IMR-90 (cell line): Measurements from ENCODE around the gene PLA2G2E.
"Not testable (repeated sequence)": the region's sequence is repeated elsewhere in the genome, so short reads cannot be mapped to it uniquely, and the experiment has no call there.

Source experiments
- POLR2A ChIP-seq: IDR thresholded peaks from 2 replicates; pipeline ENCODE4 v1.6.1; 2012; ENCODE audit warnings: mild to moderate bottlenecking, low read depth, low read length
- TF ChIP-seq, protein P1 (sequence below): conservative IDR thresholded peaks from 2 replicates; pipeline ENCODE4 v1.5.1; 2012; ENCODE audit warnings: mild to moderate bottlenecking, low read depth, low read length, improper control_type of control experiment

DNA sequence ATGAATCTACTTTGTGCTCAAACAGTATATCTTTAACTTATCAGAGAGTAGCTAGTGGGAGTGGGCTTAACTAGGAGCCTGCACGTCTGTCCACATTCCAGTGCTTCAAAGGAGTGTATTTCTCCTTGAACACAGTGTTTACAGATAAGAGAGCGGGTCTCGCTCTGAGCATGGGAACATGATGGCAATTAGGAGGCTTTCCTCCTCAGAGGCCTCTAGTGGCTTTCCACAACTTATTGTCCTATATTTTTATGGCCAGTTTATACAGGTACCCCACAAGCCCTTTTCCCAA, 3.7 kb upstream of the PLA2G2E start:
- TF ChIP-seq, protein P1, sequence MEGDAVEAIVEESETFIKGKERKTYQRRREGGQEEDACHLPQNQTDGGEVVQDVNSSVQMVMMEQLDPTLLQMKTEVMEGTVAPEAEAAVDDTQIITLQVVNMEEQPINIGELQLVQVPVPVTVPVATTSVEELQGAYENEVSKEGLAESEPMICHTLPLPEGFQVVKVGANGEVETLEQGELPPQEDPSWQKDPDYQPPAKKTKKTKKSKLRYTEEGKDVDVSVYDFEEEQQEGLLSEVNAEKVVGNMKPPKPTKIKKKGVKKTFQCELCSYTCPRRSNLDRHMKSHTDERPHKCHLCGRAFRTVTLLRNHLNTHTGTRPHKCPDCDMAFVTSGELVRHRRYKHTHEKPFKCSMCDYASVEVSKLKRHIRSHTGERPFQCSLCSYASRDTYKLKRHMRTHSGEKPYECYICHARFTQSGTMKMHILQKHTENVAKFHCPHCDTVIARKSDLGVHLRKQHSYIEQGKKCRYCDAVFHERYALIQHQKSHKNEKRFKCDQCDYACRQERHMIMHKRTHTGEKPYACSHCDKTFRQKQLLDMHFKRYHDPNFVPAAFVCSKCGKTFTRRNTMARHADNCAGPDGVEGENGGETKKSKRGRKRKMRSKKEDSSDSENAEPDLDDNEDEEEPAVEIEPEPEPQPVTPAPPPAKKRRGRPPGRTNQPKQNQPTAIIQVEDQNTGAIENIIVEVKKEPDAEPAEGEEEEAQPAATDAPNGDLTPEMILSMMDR, result not testable (repeated sequence)
- TF ChIP-seq POLR2A, result not testable (repeated sequence)
